OCI-LY1 (cell line): ENCODE results near the gene SEPHS2.

ENCODE experiments used
- EZH2 ChIP-seq: fragments of 200-600 bp; sonication (generic), shearing (Covaris generic); IDR thresholded peaks from 2 replicates; pipeline ENCODE4 v1.8.0; 2017; ENCODE audit warnings: borderline replicate concordance, mixed run types, mild to moderate bottlenecking, antibody characterized with exemption, low read length, moderate library complexity, mixed read lengths
- TF ChIP-seq, protein P1 (sequence below): fragments of 200-600 bp; sonication (generic), shearing (Covaris generic); IDR thresholded peaks from 2 replicates; pipeline ENCODE4 v1.5.1; 2017; ENCODE audit warnings: mild to moderate bottlenecking, antibody characterized with exemption, low read length, moderate library complexity, mixed read lengths

DNA sequence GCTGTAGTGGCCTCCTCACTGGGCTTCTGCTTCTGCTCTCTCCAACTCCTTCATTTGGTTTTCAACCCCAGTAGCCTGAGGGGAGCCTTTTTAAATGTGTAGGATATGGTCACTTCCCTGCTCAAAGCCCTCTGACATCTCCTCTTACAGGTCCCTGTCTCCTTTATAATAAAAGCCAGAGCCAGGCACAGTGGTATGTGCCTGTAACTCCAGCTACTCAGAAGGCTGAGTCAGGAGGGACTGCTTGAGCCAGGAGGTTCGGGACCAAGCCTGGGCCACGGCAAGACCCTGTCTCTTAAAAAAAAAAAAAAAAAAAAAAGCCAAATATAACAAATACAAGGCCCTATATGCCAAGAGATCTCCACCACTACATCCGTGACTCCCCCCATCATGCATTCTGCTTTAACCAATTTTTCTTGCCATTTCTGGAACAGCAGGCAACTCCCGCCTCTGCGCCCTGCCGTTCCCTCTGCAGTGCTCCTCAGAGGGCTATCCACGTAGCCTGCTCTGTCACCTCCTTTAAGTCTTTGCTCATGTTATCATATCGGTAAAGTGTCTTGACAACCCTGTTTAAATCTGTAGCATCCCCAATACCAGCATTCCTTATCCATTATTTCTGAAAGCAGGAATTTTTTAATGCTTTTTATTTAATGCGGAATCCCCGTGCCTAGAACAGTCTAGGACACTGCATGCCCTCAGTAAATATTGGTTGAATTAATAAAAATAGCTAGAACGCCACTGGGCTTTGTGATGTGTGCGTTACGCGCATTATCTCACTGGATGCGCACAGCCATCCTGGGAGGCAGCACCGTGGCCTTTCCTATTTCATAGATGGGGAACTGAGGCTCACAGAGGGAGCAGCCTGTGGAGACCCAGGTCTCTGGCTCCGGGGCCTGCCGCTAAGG, 28.8 kb downstream of the SEPHS2 start:
- TF ChIP-seq, protein P1, sequence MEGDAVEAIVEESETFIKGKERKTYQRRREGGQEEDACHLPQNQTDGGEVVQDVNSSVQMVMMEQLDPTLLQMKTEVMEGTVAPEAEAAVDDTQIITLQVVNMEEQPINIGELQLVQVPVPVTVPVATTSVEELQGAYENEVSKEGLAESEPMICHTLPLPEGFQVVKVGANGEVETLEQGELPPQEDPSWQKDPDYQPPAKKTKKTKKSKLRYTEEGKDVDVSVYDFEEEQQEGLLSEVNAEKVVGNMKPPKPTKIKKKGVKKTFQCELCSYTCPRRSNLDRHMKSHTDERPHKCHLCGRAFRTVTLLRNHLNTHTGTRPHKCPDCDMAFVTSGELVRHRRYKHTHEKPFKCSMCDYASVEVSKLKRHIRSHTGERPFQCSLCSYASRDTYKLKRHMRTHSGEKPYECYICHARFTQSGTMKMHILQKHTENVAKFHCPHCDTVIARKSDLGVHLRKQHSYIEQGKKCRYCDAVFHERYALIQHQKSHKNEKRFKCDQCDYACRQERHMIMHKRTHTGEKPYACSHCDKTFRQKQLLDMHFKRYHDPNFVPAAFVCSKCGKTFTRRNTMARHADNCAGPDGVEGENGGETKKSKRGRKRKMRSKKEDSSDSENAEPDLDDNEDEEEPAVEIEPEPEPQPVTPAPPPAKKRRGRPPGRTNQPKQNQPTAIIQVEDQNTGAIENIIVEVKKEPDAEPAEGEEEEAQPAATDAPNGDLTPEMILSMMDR, result no peak
- no peak for TF ChIP-seq EZH2
